Measurements from ENCODE around the gene GLI2.

GRCh38 chr2:120759543-120760331 lies 24.1 kb downstream of the GLI2 start:
- no peak for TF ChIP-seq CTCF (conservative IDR thresholded peaks at IDR 0.05; ENCODE audit: low read length)
- no peak for TF ChIP-seq EZH2phosphoT487 (IDR thresholded peaks at IDR 0.05; ENCODE audit: borderline replicate concordance)

Measured in Loucy (cell line).